Measurements from ENCODE around the gene SLC7A14. TPM values are rescaled to one million over a fixed set of nuclear protein-coding genes. Genes with fewer than 3 reads are reported as not detected.

Gene SLC7A14
- total RNA-seq, 2 experiments from 2014 or later = not detected

DNA sequence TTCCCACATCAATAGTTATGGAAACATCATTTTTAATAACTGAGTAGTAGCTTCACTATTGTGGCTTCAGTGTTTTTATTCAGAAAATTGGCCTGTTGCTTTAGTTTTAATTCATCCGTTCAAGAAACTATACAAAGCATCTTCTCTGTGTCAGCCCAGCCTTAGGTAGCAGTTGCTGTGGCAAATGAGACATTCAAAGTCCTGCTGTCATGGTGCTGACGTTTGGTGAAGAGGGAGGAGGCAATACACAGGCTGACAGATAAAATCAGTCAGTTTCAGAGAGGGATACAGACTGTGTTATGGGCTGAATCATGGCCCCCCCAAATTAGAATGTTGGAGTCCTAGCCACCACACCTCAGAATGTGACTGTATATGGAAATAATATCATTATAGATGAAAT lies 56.5 kb downstream of the SLC7A14 start:
- TF ChIP-seq, protein P1, sequence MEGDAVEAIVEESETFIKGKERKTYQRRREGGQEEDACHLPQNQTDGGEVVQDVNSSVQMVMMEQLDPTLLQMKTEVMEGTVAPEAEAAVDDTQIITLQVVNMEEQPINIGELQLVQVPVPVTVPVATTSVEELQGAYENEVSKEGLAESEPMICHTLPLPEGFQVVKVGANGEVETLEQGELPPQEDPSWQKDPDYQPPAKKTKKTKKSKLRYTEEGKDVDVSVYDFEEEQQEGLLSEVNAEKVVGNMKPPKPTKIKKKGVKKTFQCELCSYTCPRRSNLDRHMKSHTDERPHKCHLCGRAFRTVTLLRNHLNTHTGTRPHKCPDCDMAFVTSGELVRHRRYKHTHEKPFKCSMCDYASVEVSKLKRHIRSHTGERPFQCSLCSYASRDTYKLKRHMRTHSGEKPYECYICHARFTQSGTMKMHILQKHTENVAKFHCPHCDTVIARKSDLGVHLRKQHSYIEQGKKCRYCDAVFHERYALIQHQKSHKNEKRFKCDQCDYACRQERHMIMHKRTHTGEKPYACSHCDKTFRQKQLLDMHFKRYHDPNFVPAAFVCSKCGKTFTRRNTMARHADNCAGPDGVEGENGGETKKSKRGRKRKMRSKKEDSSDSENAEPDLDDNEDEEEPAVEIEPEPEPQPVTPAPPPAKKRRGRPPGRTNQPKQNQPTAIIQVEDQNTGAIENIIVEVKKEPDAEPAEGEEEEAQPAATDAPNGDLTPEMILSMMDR (IDR thresholded peaks at IDR 0.05) = no peak
- intact Hi-C loops (cut with micrococcal nuclease) = no loop called here
- Mint-ChIP-seq H3K9me3 (no peaks in the 10 kb centered on the region), H3K36me3 (ENCODE audit: low read depth) (no peaks in the 10 kb centered on the region), H3K4me1 (ENCODE audit: low read depth) (no peaks in the 10 kb centered on the region), H3K4me3 (no peak overlapping the region), H3K27ac (no peak overlapping the region), H3K27me3 (peaks cover 2% of the 10 kb centered on the region)
- ChIA-PET CTCF (no interaction called here), POLR2A (no interaction called here)
- DNase-seq (no peak), ATAC-seq (no peak)

DNA sequence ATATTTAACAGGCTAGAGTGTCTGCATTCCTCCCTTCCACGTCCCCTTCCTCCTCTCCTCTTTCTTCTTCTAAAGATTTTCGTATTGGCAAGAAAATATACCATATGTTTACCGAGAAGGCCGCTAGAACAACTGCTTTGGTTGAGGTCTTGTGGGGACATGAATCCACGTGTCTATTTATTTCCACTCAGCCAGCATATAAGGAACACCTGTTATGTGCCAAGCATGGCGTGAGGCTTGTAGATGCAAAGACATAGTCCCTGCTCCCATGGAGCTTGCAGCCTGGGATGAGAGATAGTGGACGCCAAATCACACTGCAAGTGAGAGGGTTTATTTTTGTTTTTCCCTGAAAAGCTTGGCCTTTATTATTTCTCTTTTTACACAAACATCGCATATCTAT lies 57.1 kb downstream of the SLC7A14 start:
- Mint-ChIP-seq H3K27me3 (no peaks in the 10 kb centered on the region), H3K4me1 (ENCODE audit: low read depth) (no peaks in the 10 kb centered on the region), H3K9me3 (no peaks in the 10 kb centered on the region), H3K36me3 (ENCODE audit: low read depth) (no peaks in the 10 kb centered on the region), H3K27ac (no peak overlapping the region), H3K4me3 (no peak overlapping the region)
- DNase-seq (no peak), ATAC-seq (no peak)
- TF ChIP-seq, protein P1 (IDR thresholded peaks at IDR 0.05) = no peak
- ChIA-PET POLR2A (no interaction called here), CTCF (no interaction called here)
- intact Hi-C loops (cut with micrococcal nuclease) = no loop called here

DNA sequence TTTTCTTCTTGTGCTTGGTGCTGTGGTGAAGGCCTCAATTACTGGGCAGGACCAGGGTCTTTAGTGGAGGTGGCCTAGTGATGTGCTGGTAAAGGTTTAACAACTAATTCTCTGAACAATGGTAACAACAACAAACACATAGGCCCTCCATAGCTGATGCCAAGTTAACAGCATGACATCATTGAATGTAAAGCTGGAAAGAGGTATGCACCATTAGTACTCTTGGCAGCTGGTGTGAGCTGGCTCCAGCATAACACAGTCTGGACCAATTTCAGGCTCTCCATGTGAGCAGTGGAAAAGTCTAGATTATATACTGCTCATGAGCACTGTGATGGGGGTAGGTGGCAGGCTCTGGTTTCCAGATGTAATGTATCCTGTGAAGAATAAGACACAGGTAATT lies 61.8 kb downstream of the SLC7A14 start:
- no peaks in the 10 kb centered on the region for H3K27me3 Mint-ChIP-seq
- peaks cover 3% of the 10 kb centered on the region for H3K4me1 Mint-ChIP-seq (ENCODE audit: low read depth)
- DNase-seq (no peak), ATAC-seq (no peak)
- no peaks in the 10 kb centered on the region for H3K36me3 Mint-ChIP-seq (ENCODE audit: low read depth)
- CTCF ChIA-PET = no interaction called here
- no peaks in the 10 kb centered on the region for H3K9me3 Mint-ChIP-seq
- no peak overlapping the region for H3K27ac Mint-ChIP-seq
- intact Hi-C loops (cut with micrococcal nuclease) = no loop called here
- TF ChIP-seq, protein P1 (IDR thresholded peaks at IDR 0.05) = no peak
- no peak overlapping the region for H3K4me3 Mint-ChIP-seq
- POLR2A ChIA-PET = no interaction called here

DNA sequence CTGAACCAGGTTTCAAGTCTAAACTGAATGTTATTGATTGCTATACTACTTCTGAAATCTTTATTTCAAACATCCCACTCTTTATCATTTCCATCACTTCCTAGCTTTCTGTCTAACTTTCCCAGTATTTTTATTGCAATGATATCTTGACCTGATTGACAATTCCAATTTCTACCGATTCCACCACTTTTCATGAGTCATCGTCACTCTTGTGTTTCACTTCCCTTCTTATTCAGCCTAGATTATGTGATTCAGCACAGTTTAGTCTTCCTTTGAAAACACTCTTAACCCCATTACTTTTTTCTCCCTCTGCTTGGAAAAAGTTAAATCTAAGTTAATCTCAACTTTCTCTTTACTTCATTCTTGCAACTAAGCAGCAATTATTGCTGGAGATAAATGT lies 62.6 kb downstream of the SLC7A14 start:
- Mint-ChIP-seq H3K27me3 (peaks cover 3% of the 10 kb centered on the region), H3K27ac (no peak overlapping the region)

DNA sequence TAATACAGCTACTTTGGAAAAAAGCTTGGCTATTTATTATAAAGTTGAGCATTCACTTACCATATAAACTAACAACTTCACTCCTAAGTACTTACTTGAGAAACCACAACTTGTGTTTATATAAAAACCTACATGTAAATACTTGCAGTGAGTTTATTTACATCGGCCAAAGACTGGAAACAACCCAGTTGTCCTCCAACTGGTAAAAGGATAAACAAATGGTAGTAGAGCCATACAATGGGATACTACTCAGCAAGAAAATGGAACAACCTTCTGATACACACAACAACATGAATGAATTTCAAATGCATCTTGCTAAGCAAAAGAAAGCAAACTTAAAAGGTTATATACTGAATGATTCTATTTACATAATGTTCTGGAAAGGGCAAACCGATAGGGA lies 63.7 kb downstream of the SLC7A14 start:
- ChIA-PET CTCF (no interaction called here), POLR2A (no interaction called here)
- Mint-ChIP-seq H3K4me1 (ENCODE audit: low read depth) (peaks cover 3% of the 10 kb centered on the region), H3K27ac (no peak overlapping the region), H3K36me3 (ENCODE audit: low read depth) (no peaks in the 10 kb centered on the region), H3K27me3 (peaks cover 5% of the 10 kb centered on the region), H3K4me3 (no peak overlapping the region), H3K9me3 (no peaks in the 10 kb centered on the region)
- no peak for ATAC-seq
- TF ChIP-seq, protein P1 (IDR thresholded peaks at IDR 0.05) = no peak
- intact Hi-C loops (cut with micrococcal nuclease) = no loop called here
- DNase-seq = no peak

More for the DNA sequence above, 62.6 kb downstream of the SLC7A14 start:
- ChIA-PET POLR2A (no interaction called here), CTCF (no interaction called here)
- intact Hi-C loops (cut with micrococcal nuclease) = no loop called here
- no peak for DNase-seq
- no peak for ATAC-seq
- TF ChIP-seq, protein P1 (IDR thresholded peaks at IDR 0.05) = no peak
- no peaks in the 10 kb centered on the region for H3K36me3 Mint-ChIP-seq (ENCODE audit: low read depth)
- no peak overlapping the region for H3K4me3 Mint-ChIP-seq
- no peaks in the 10 kb centered on the region for H3K9me3 Mint-ChIP-seq
- peaks cover 3% of the 10 kb centered on the region for H3K4me1 Mint-ChIP-seq (ENCODE audit: low read depth)
